Effector memory CD8-positive, alpha-beta T cell (primary cell): ENCODE measurements around the gene TFCP2.
"Not testable (repeated sequence)": the region's sequence is repeated elsewhere in the genome, so short reads cannot be mapped to it uniquely, and the experiment has no call there.

Source experiments
- ATAC-seq: fragments of 150-1000 bp; cut with Tn5 transposase; replicated peaks from 2 replicates; pipeline ENCODE4 v1.10.0; 2021; ENCODE audit warnings: mild to moderate bottlenecking, moderate library complexity
- DNase-seq, 3 experiments: peaks; one replicate each; pipeline ENCODE4 v3.0.0; 2021
- H3K27ac Mint-ChIP-seq, 2 donors: one replicate each; pipeline ENCODE4 v1.8.0; 2022; ENCODE audit warnings: mild to moderate bottlenecking in 2 of 2, mixed read lengths in 2 of 2, moderate library complexity in 2 of 2
- H3K27me3 Mint-ChIP-seq, 2 donors: one replicate each; pipeline ENCODE4 v1.8.0; 2022; ENCODE audit warnings: mixed read lengths in 2 of 2
- H3K36me3 Mint-ChIP-seq: one replicate; pipeline ENCODE4 v1.8.0; 2022; ENCODE audit warnings: mild to moderate bottlenecking, moderate library complexity, mixed read lengths; ENCODE audit not compliant: insufficient read depth
- H3K4me1 Mint-ChIP-seq, 2 donors: one replicate each; pipeline ENCODE4 v1.8.0; 2022; ENCODE audit warnings: low read depth in 2 of 2, mixed read lengths in 2 of 2
- H3K4me3 Mint-ChIP-seq, 2 donors: one replicate each; pipeline ENCODE4 v1.8.0; 2022; ENCODE audit warnings: mild to moderate bottlenecking in 2 of 2, mixed read lengths in 2 of 2, moderate library complexity in 2 of 2
- H3K9me3 Mint-ChIP-seq, 2 donors: one replicate each; pipeline ENCODE4 v1.8.0; 2022; ENCODE audit warnings: mixed read lengths in 2 of 2
- total RNA-seq, 9 experiments: gene quantifications; one replicate each; lab custom pipeline; 2026; lab: John Stamatoyannopoulos, UW

TFCP2 gene, protein sequence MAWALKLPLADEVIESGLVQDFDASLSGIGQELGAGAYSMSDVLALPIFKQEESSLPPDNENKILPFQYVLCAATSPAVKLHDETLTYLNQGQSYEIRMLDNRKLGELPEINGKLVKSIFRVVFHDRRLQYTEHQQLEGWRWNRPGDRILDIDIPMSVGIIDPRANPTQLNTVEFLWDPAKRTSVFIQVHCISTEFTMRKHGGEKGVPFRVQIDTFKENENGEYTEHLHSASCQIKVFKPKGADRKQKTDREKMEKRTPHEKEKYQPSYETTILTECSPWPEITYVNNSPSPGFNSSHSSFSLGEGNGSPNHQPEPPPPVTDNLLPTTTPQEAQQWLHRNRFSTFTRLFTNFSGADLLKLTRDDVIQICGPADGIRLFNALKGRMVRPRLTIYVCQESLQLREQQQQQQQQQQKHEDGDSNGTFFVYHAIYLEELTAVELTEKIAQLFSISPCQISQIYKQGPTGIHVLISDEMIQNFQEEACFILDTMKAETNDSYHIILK
- total RNA-seq = 23.5 to 47.1 (median 33.8) reads per million in 9 experiments

DNA sequence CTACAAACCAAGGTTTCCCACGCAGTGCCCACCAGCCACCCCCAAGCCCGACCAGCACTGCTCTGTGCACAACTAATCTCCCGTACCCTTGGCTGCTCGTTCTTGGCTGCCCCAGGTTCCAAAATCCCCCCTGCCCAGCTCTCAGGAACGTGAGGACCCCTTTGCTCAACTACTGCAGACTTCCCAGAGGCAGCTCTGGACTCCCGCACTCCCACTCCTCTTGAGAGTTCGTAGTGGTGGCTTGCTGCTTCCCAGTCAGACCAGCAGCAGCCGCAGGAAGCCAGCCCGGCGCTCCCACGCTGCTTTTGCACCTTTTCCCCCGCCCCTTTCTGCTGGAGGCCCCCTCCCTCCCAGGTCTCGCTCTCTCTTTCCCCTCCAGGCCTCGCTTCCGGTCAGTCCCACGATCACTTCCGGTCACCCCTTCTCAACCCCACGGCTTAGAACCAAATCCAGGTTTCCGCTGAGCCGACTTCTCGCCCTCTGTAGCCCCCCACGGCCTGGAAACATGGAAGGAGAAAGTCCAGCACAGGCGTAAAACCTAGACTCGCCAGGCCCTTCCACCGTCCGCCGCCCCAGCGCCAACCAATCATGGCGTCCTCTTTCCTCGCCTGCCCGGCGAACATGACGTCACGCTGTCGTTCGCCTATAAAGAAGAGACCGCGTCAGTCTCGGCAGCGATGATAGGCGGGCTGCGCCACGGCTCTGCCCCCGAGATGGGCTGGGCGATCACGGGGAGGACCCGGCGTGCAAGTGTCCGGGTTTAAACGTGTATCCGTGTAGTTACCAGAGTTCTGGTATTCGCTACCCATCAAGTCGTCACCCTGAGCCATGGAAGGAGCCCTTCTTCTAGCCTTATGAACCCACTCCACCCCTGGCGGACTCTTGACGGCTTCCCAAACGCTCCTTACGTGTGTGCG is at the start of gene TFCP2:
TFCP2 (minus strand) TSS at position 621 of the 917 bp plus-strand sequence. CDS start 713 bp downstream, outside the sequence.
- Mint-ChIP-seq H3K4me3 (no peak within 1 kb of the TSS), H3K36me3 (no peaks in the 10 kb centered on the region), H3K27me3 (no peaks in the 10 kb centered on the region), H3K27ac (no peak within 1 kb of the TSS), H3K9me3 (no peaks in the 10 kb centered on the region), H3K4me1 (peaks cover 13 to 14% of the 10 kb centered on the region in 2 donors)
- ATAC-seq (peak; percentile 97), DNase-seq (peak; percentile 91 to 93 (median 91))

GRCh38 chr12:51222461-51222860 is 49.5 kb upstream of the TFCP2 start:
- H3K4me3 Mint-ChIP-seq = no peak overlapping the region
- H3K9me3 Mint-ChIP-seq = no peaks in the 10 kb centered on the region
- H3K27ac Mint-ChIP-seq = peak overlapping the region in 1 of 2 donors; percentile 54
- no peaks in the 10 kb centered on the region for H3K27me3 Mint-ChIP-seq
- H3K4me1 Mint-ChIP-seq = peaks cover 8 to 15% of the 10 kb centered on the region in 2 donors
- no peak for DNase-seq
- H3K36me3 Mint-ChIP-seq = peaks cover 3% of the 10 kb centered on the region
- no peak for ATAC-seq

DNA sequence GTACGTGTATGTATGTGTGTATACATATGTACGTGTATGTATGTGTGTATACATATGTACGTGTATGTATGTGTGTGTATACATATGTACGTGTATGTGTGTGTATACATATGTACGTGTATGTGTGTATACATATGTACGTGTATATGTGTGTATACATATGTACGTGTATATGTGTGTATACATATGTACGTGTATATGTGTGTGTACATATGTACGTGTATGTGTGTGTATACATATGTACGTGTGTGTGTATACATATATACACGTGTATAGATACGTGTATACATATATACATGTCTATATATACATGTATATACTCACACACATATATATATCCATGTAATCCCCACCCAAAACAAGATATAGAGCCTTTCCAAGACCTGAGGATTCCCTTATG is 46.9 kb upstream of the TFCP2 start:
- H3K27me3 Mint-ChIP-seq, H3K36me3 Mint-ChIP-seq, ATAC-seq, DNase-seq, H3K9me3 Mint-ChIP-seq, H3K4me3 Mint-ChIP-seq, H3K27ac Mint-ChIP-seq: not testable (repeated sequence)
- peaks cover 10 to 20% of the 10 kb centered on the region in 2 donors for H3K4me1 Mint-ChIP-seq

DNA sequence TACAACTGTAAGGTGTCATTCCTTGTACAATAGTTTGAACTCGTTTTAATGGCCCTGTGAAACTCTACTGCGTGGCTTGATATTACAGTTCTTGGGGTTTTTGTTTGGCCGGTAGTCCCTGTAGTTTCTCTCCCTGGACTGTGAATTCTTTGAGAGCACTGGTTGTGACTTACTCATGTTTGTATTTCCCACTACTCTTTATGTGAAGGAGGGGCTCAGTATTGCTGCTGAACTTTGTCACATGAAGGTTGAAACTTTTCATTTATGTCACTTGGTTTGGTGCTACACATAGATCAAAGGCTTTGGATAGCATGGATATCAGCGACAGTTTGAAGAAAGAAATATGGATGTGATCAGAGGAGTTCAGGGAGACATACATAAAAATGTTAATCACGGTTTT is 46.4 kb upstream of the TFCP2 start:
- H3K36me3 Mint-ChIP-seq = peaks cover 3% of the 10 kb centered on the region
- no peaks in the 10 kb centered on the region for H3K9me3 Mint-ChIP-seq
- H3K4me3 Mint-ChIP-seq = peak overlapping the region; percentile 92 to 97
- H3K27ac Mint-ChIP-seq = peak overlapping the region in 1 of 2 donors; percentile 98
- H3K4me1 Mint-ChIP-seq = peaks cover 10 to 20% of the 10 kb centered on the region in 2 donors
- DNase-seq = no peak
- H3K27me3 Mint-ChIP-seq = no peaks in the 10 kb centered on the region
- ATAC-seq = no peak

DNA sequence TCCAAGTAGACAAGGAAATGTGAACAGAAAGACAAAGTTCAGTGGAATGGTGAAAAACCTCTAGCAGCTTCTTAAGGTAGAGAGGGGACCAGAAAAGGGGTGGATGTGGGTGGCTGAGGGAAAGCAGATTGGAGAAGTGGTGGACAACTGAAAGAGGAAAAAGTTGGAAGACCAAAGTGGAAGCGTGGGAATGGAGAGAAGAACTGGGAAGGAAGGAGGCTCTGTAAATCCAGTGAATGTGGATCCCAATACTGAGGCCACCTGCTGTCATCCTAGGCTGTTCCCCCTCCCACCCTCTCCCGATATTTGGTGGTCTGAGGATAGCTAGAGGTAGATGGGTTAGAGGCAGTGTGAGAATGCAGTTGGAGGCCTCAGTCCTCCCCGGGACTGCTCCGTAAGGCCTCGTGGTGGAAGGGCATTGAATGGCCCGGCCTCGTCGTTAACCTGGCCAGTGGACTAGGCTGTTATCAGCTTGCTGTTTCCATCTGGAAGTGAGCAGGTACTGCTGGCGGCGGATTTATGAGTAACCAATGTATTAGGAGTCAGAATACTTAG is 45.7 kb upstream of the TFCP2 start:
- Mint-ChIP-seq H3K36me3 (peaks cover 3% of the 10 kb centered on the region), H3K4me3 (peak overlapping the region; percentile 92 to 97), H3K9me3 (no peaks in the 10 kb centered on the region), H3K4me1 (peaks cover 10 to 20% of the 10 kb centered on the region in 2 donors), H3K27ac (peak overlapping the region; percentile 98 to 99), H3K27me3 (no peaks in the 10 kb centered on the region)
- no peak for DNase-seq
- ATAC-seq = no peak

DNA sequence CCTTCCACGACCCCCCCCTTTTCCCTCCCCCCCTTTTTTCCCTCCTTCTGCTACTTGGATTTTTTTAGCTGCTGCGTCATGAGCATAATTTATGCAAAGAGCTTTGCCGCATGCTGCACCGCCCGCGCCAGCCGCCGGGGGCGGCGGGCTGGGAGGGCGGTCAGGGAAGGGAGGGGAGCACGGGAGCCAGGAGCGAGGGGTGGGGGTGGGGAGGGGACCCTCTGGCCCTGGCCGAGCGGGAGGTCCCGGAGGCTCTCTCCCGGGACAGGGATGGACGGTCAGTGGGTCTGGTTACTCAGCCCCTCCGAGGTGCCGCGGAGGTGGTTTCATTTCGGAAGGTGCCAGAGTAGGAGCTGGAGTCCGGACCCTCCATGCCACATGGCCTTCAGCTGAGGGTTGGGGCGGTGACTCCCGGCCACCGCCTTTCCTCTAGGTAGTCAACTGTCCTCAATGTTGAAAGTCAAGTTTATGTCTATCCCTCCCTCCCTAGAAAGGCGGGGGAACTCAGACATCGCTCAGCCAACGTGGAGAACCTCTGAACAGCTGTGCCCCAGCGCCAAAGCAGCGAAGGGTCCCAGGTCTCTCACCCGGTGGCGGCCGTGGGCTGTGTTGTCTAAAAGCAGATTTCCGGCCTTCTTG is 45.2 kb upstream of the TFCP2 start, which contains the start of gene POU6F1:
POU6F1 (minus strand) TSS at position 95 of the 639 bp plus-strand sequence. CDS start 11,226 bp downstream, outside the sequence.
- peak within 1 kb of the TSS; percentile 92 to 97 for H3K4me3 Mint-ChIP-seq

DNA sequence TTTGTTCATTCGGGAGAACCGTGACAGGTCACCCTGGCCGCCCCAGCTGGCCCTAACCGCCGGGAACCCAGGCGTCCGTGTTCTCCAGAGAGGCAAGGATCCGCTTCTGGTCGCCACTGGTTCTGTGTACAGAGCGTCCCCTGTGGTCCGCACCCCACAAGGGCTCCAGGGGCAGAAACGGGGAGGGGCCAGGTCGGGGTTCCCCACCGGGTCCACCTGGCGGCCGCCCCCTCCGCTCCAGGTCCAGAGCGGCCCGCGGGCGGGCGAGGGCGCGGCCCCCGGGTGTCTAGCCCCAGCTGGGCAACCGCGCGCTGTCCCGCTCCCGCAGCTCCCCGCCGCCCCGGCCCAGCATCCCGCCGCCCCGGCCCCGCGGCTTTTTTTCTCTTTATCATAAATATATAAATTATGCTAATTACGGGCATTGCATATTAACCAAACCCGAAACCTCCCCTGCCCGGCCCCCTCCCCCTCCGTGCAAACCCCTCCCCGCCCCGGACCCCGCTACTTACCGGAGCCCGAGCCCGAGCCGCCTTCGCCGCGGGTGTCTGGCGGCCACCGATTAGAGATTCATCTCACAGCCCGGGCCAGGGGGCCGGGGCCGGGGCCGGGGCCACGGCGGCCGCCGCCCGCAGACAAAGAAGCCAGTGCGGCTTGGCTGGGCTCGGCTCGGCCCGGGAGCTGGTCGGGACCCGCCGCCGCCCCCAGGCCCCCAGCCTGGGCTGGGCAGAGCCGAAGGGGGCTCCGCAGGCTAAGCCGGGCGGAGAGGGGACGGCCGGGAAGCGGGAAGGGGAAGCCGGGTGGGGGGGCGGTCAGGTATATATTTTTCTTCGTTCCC is 44.4 kb upstream of the TFCP2 start:
- Mint-ChIP-seq H3K9me3 (no peaks in the 10 kb centered on the region), H3K4me3 (peak overlapping the region; percentile 92 to 97), H3K27ac (peak overlapping the region; percentile 98 to 99), H3K4me1 (peaks cover 10 to 17% of the 10 kb centered on the region in 2 donors), H3K36me3 (peaks cover 3% of the 10 kb centered on the region), H3K27me3 (no peaks in the 10 kb centered on the region)
- DNase-seq (peak; percentile 36 to 42 (median 39)), ATAC-seq (peak; percentile 59)

More for the DNA sequence above, 45.2 kb upstream of the TFCP2 start, which contains the start of gene POU6F1:
- ATAC-seq (peak; percentile 80), DNase-seq (peak; percentile 54 to 66 (median 59))
- Mint-ChIP-seq H3K36me3 (peaks cover 3% of the 10 kb centered on the region), H3K27me3 (no peaks in the 10 kb centered on the region), H3K9me3 (no peaks in the 10 kb centered on the region), H3K27ac (peak within 1 kb of the TSS; percentile 98 to 99), H3K4me1 (peaks cover 10 to 20% of the 10 kb centered on the region in 2 donors)

DNA sequence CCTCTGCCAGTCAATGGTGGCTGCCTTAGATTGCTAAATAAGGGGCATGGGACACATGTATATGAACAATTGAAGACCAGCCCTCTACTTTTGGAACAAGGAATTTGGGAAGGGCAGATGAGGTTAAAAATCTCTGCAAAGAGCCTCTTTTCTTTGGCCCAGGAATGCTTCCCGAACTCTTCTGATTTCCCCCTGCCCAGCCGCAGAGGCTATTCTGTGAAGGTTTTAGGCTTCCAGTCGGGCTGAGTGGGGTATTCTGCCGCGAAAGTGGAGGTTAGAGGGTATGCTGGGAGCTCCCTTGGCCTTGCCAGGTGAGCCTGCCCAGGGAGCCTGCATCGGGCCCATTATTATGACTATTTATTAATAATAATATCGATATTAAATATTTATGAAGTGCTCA is 43.7 kb upstream of the TFCP2 start:
- Mint-ChIP-seq H3K27me3 (no peaks in the 10 kb centered on the region), H3K9me3 (no peaks in the 10 kb centered on the region), H3K36me3 (peaks cover 3% of the 10 kb centered on the region), H3K27ac (peak overlapping the region; percentile 65 to 69), H3K4me3 (peak overlapping the region; percentile 66 to 69), H3K4me1 (peaks cover 10 to 16% of the 10 kb centered on the region in 2 donors)
- ATAC-seq (no peak), DNase-seq (no peak)

GRCh38 chr12:51214895-51215294 is 42.0 kb upstream of the TFCP2 start:
- Mint-ChIP-seq H3K4me1 (peaks cover 10 to 16% of the 10 kb centered on the region in 2 donors), H3K4me3 (no peak overlapping the region), H3K36me3 (peaks cover 3% of the 10 kb centered on the region), H3K27me3 (no peaks in the 10 kb centered on the region), H3K9me3 (no peaks in the 10 kb centered on the region), H3K27ac (no peak overlapping the region)
- ATAC-seq = no peak
- no peak for DNase-seq

DNA sequence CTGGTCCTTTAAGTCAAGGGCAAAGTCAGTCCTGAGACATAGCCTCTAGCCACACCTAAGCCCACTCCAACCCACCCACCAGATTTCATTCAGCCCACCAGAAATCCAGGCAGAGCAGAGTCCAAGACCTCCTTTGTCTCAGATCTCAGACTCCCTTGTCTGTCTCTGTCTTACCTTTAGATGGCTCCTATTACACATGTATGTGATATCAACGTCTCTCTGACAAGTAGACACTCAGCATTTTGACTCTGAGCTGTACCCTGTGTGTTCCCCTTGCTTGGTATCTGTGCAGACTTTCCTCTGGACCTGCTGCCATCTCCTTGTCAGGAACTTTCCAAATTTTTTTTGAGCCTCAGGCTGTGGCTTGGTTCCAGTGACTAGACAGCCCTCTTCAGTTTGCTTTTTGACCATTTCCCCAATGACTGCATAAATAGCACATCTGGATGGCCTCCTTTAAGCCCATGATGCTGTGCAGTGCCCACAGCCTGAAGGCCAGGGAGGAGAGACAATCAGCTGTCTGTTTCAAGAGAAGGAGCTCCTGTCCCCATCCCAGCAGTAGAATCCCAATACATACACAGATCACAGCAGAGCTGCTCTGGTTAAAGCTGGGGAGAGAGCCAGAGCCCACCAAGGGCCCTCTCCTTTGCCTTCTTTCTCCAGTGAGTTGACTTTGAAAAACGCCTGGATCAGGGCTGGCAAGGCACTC is 37.9 kb upstream of the TFCP2 start:
- Mint-ChIP-seq H3K4me1 (peaks cover 0 to 2% of the 10 kb centered on the region in 2 donors), H3K36me3 (peaks cover 4% of the 10 kb centered on the region), H3K9me3 (no peaks in the 10 kb centered on the region), H3K27ac (peak overlapping the region in 1 of 2 donors; percentile 82), H3K4me3 (no peak overlapping the region), H3K27me3 (no peaks in the 10 kb centered on the region)
- ATAC-seq = no peak
- no peak for DNase-seq

- Mint-ChIP-seq H3K36me3 (peaks cover 4% of the 10 kb centered on the region), H3K4me1 (no peaks in the 10 kb centered on the region), H3K4me3 (no peak overlapping the region), H3K27me3 (no peaks in the 10 kb centered on the region), H3K9me3 (no peaks in the 10 kb centered on the region), H3K27ac (no peak overlapping the region)
- no peak for DNase-seq
- ATAC-seq = no peak
Measured at GRCh38 chr12:51209259-51209658, 36.3 kb upstream of the TFCP2 start.
